HG03469 (cell line): ENCODE measurements around the gene CNTN4.

ENCODE experiments used
- ATAC-seq: cut with Tn5 transposase; IDR thresholded peaks from one replicate; pipeline ENCODE4 v1.9.1; 2021; ENCODE audit warnings: mild to moderate bottlenecking, moderate library complexity, moderate number of reproducible peaks; ENCODE audit not compliant: unreplicated experiment

Gene CNTN4

DNA sequence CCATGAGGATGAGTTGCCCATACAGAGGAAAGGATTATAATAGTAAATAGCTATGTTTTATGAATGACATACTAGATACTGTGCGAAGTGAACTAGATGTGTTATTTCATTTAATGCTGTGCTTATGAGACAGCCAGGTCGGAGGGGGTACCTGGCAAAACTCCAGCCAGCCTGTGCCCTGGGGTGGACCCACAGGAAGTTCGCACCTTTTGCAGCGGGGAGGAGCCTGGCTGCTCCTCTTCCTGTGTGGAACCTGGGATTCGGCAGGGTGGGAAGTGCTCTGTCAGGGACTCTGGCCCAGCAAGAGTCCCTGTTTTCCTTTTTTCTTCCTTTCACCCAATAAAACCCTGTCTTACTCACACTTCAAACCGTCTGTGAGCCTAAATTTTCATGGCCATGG is 559.3 kb downstream of the CNTN4 start:
- no peak for ATAC-seq

DNA sequence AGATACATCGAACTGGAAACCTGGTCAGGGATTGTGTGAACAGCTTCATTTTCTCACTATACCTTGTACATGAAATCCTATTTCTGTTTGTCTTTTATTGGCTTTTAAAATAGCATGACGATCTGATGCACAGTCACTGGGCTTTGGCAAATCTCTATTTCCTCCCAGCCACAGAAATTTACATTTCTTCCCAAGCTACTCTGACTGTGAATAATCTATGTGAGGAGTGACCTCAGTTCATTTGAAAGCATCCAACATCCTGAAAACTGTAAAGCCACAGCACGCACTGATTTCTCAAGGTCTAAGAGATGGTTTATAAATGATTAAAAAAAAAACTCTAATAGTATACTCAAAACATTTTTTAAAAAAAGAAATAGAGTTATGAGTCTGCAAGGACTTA is 561.2 kb downstream of the CNTN4 start:
- no peak for ATAC-seq

DNA sequence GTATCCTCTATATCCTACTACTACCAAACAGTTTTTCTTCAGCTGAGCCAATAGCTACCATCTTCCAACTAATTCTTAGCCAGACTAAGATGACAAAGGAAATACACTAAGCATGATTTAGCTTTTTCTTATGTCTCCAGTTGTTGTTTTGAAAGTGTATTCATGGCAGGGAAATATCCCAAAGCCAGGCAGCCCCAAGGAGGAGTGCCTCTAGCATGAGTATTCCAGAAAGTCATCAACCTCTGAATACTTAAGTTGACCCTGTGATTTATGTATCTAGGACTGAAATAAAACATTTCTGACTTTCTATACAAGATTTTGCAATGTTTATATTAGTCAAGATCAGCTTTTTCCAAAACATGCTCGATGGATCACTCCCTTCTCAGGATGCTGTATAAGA is 562.4 kb downstream of the CNTN4 start:
- ATAC-seq: no peak

DNA sequence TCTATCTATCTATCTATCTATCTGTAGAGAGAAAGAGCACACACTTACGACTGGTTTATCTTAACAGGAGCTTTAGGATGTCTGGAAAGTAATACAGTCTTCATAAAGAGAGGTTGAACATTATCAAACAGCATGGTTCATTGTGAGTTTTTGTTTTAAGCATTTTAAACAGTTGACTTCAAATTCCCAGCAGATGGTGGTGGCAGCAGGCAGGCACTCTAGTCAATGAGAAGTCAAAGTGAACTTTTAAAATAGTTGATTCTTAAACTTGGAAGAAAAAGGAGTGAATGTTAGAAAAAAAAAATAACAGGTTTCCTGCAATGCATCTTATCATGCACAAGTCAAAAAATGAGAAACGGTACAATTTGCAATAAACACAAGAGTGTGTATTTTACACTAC is 578.8 kb downstream of the CNTN4 start:
- no peak for ATAC-seq

DNA sequence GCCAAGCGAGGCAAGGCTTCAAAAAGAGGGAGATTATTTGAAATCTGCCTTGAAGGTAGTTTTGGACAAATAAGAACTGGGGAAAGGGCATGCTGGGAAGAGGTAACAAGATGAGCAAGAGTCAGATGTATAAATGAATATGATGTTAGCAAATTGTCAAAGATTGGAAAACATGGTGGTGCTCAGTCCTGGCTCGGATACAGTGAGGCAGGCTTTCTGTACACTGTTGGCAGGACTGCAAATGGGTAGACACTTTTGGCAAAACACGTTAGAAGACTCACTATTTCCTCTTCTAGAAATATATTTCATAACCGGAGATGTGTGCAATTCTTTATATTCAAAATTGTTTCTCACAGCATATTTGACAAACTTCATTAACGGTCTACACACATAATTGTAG is 581.6 kb downstream of the CNTN4 start:
- ATAC-seq: no peak

DNA sequence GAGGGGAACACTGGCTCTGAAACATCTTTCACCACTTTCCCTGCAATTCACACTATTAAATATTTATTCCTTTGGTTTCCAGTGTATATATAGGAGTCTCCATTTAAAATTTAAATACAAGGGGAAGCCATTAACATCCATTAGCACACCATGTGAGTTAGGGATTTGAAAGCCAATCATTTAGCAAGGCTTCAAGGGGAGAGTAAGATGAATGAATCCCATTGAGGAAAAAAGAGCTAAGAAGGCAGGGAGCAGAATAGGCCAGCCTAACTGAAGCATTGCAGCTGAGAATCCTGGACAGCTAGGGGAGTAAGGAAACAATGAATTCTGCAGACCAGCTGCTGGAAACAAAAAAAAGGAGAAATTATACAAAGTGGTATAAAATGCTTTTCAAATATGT is 585.4 kb downstream of the CNTN4 start:
- no peak for ATAC-seq

DNA sequence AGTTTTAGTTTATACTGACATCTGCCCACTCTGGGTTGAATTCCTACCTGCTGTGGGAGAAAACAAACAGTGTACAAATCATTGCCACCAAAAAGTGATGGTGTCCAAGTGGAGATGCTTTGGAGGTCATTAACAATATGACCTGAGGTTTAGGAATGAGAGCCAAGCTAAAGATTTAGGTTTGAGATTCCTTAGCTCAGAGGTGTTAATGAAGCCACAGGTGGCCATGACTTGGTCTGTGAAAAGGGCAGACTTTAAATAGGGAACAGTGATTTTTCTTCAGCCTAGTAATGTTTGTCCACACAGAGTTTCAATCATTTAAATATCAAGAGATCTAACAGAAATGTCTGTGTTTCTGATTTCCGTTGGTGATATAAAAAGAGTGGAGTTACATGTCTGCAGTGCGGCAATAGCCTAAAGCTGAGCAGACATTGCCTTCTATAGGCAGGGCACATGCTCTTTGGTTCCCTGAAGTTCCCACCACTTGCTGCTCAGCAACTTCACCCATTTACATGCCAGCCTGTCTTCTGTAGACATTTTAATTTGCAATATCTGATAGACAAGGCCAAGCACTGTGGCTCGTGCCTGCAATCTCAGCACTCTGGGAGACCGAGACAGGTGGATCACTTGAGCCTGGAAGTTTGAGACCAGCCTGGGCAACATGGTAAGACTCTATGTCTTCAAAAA is 588.3 kb downstream of the CNTN4 start:
- no peak for ATAC-seq

DNA sequence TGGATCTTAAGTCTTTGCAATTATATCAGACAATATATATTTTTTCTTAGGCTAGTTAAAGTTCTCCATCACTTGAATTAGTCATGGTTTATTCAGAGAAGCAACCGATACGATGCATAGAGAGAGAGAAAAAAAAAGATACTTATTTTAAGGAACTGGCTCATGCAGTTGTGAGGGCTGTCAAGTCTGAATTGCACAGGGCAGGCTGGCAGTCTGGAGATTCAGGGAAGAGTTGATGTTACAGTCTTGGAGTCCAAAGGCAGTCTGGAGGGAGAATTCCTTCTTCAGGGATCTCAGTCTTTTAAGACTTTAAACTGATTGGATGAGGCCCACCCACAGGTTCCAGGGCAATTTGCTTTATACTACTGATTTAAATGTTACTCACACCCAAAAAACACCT is 598.9 kb downstream of the CNTN4 start:
- ATAC-seq: no peak

DNA sequence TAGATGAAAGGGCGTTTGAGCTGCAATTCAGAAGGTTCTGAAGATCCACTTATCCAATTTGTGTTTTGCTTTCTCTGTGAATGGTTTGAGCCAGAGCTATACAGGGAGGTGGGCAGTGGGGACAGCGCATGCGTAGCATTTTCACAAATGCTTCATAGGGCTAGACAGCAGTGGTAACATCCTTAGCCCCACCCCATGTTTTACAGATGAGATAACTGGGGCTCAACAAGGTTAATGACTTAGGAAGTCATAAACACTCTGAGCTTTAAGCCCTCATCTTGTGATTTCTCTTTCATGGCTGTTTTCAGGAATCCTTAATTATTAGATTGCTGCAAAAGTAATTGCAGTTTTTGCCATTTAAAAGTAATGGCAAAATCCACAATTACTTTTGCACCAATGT is 602.8 kb downstream of the CNTN4 start:
- no peak for ATAC-seq

DNA sequence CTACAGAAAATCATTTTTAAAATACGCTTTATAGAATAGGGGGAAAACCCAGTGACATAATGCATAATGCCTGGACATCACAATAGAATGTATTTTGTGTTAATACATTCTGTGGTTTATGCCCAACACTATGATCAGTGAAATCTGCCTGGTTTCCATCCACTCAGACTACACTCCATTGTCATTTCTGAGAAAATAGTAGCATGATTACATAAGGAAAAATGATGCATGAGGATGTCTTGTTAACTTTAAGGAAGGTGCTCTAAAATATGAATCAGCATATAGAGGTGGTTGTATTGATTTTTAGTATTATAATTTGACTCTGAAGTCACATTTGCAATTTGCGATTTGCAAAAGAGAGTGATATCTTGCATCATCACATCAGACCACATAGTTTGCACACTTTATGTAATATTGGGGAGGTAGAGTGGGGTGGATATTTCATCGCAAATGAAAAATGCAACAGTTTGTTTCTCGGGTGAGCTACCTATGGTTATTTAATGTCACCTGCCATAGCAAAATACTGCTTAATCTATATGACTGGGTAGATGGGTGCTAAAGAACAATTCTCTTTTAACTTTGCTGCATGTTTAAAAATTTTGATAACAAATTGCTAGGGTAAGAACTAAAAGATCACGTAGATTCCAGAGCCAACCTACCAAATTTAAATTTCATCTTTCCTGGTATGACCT is 607.6 kb downstream of the CNTN4 start:
- ATAC-seq: no peak

DNA sequence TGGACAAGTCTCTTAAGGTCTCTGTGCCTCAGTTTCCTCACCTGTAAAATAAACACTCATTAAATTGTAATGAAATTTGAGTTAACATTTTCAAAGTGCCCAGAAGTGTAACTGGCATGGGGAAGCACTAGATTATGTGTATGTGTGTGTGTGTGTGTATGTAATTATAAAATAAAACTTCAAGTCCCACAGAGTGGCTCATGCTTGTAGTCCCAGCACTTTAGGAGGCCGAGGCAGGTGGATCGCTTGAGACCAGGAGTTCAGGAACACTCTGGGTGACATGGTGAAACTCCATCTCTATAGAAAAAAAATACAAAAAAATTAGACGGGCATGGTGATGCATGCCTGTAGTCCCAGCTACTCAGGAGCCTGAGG is 608.2 kb downstream of the CNTN4 start:
- ATAC-seq: no peak

DNA sequence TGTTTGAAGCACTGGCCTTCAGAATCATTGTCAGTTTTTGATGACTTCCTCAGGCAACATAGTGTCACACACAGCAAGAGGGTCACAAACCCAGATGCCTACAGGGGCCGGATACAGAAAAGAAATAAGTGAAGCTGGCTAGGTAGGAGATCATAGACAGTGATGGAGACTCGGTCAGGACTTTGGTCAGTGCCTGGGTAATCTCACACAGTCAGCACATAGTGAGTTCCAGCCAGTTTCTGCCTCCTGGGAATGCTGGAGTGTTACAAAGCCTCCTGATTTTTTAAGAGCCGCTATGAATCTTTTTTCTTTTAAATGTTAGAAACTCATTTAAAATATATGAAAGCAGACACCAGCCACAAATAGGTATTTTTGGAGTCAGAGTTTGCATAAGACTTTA is 612.4 kb downstream of the CNTN4 start:
- ATAC-seq: no peak

DNA sequence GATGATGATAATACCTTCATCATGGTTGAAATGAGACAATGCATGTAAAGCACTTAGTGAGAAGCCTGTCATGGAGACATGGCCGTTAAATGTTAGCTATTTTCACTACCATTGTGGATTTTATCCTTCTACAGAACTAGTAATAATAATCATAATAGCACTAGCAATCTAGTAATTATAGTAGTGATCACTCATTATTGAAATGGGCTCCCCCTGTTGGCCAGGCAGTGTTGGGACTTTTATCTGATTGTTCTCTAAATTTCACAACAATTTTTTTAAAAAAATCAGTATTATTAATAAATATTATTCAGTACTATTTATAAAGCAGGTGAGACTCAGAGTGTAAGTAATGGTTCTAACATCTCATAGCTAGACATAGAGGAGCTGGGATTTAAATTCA is 615.3 kb downstream of the CNTN4 start:
- no peak for ATAC-seq

DNA sequence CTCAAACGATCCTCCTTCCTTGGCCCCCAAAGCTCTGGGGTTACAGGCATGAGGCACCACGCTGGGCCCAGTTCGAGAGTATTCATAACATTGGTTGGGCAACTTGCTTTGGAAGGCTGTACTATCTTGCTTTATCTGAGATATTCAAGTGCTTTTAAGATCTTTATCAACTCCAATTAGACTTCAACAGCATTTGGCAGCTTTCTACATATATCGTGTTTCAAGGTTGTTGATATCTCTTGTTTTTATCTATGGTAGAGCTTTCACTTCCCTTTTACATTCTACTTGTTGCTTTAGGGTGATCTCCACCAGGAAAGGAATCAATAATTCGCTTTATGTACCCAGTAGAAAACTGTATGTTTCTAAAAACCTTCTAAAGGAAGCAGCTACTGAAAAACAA is 616.2 kb downstream of the CNTN4 start:
- peak; percentile 65 for ATAC-seq

DNA sequence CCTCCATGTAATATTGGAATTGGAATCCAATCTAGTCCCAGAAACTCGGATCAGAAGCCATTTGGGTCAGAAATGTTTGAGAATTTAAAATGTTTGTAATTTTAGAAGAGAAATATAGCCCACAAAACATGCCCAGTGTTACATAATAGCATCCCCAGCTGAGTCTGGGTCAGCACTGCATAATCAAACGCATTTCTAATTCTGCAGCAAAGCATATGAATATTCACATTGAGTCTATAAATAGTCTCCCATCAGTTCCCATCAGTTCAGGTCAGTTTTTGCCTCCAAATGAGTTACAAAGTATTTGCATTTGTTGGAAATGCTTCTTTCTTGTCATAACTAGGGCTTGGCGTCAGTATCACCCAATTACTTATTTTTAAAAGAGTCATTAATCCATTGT is 628.4 kb downstream of the CNTN4 start:
- no peak for ATAC-seq

DNA sequence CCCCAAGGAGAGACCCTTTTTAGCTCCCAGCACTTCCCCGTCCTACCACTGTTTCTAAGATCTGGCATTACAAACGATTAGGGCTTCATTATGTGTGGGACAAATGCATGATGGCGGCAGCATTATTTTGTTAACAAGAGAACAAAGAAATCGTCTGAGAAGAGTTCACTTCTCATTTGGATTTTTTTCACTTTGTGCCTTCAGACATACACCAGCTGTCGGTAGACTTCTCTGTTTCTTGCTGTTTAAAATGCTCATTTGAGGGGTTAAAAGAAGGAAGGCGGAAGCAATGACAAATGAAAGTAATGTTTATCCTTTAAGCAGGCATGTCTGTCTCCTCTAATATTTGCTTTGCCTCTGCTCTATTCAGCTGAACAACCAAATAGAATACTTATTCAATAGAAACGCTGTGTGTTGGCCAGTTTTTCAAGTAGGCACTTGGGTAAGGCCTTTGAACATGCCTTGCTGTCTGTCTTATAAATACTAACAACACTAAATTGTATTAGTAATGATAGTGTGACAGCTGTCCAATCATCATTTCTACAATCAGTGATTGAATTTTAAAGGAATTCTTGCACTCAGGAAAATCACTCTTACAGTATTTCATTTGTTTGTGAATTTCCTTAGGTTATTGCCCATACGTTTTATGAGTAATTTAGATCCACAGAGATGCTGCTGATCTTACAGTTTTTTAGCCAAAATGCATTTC is 629.1 kb downstream of the CNTN4 start:
- ATAC-seq: no peak

DNA sequence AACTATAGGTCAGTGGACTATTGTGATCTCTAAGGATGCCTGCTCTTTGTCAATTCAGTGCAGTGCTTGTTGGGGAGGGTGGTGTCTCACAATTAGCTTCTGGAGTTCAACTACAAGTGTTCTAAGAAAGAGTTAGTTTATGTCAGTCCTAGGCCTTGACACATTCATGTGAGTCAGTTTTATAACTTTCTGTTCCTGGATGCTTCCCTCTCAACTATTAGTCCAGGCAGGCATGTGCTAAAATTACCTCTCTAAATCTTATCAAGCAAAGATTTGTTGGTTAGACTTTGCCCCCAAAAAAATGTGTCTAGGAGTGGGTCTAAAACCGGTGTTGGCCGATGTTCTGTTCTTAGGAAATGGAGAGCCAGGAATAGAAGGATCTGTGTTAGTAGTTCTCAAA is 633.2 kb downstream of the CNTN4 start:
- ATAC-seq: no peak

DNA sequence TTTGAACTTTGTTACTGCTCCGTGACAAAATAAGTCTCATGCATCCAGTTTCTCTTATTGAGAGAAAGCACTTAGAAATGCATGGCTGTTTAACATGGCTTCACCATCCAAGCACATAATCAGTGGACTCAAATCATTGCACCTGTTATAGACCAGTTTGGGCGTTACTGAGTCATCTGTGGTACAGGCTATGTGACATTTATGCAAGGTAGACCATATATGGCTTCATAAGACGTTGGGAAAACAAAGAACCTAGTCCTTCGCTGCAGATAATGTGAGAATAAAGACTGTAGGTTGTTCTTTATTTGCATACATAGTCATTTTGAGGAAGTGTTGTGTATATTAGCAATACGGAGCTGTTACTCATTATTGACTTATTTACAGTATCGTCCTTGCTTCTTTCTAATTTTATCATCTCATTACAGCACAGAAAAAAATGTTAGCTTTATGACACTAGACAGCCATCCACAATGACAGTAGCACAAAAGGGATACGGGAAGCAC is 636.8 kb downstream of the CNTN4 start:
- no peak for ATAC-seq

DNA sequence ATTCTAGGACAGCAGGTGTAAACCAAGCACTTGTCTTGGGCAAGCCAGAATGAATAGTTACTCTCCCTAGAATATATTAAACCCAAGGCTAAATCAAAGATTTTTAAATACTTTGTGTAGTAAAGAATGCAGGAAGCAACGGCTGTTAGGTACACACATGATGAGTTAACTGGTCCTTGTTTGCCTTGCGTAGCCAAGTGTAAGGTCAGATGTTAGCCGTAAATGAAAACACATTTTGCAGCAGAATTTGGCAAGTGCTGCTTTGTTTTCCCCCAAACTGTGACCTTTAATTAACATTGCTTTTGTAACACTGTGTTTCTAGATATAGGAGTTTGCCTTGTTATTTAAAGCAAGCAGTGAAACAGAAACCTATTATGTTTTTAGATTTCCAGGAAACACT is 642.9 kb downstream of the CNTN4 start:
- no peak for ATAC-seq

DNA sequence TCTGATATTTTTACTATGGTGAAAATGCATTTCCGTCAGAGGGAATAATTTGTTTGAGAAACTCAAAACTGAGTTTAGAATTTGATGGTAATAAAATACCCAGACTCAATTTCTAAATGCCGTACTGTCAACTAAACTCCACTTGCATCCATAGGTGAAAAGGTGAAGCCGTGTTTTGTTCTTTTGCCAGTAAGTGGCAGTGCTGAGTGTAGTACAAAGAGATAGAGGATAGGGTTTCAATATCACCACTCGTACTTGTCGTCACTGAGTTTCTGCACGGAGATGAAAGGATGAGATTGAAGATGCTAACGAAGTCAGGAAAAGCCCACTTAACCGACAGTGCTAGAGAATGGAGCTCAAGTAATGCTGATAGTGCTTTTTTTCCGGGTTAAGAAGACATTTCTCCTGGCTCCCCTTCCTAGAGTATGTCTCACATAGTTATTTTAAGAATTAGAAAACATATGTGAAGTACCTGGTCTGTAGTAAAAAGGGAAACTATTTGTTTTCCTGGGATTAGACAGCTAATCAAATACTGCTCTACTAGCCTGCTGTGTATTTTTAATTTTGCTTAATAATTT is 666.4 kb downstream of the CNTN4 start:
- ATAC-seq: peak; percentile 62

DNA sequence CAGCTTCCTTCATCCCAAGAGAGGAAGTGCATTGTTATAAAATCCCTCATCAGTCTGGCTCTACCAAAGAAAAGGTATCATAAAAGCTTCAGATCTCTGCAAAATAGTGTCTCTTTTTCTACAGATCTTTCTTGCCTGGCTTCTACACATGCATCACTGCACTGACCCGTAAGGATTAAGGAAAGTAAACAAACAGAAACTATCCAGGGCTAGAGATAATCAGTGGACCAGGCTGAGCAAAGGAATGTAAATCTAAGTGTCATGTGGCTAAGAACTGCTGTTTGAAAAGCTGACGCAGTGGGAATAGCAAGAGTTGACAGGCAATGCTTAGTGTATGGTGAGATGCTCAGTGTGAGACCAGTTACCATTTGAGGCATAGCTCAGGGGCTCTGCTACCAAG is 671.8 kb downstream of the CNTN4 start:
- ATAC-seq: no peak

DNA sequence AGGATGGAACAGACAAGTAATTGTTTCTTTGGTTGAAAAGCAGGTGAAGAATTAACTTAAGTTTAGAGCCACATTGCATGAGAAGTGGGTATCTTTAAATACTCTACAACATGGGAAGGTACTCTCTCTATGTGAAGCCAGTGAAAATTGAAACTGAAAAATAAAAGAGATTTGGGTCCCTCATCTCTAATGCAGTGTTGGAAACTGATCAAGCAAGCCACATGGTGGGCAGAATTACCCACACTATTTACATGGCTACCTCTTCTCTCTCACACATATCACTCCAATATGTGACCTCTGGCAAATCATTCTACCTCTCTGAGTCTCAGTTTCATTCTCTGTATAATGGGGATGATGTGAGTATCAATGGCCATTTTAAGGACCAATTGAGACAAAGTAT is 672.5 kb downstream of the CNTN4 start:
- ATAC-seq: no peak
